IMR-90 (cell line): ENCODE data around the gene C12orf57. TPM values are rescaled to one million over a fixed set of nuclear protein-coding genes. Genes with fewer than 3 reads are reported as not detected.

Source experiments
- ATAC-seq: fragments of 200-7000 bp; cut with Tn5 transposase; 2 replicates; pipeline ENCODE4 v1.9.1; 2020; ENCODE audit warnings: low read depth, mild to moderate bottlenecking, moderate library complexity
- BruUV-seq: library from RNA; stranded (reverse); fragments of 400-500 nt; replicated peaks from 2 replicates; lab custom pipeline; 2021; lab: Mats Ljungman, UMichigan
- CTCF ChIA-PET: fragments of 300-600 bp; formaldehyde crosslinking; extraction: SDS; loops from one replicate; lab custom pipeline; 2021; ENCODE audit warnings: antibody characterized with exemption; lab: Yijun Ruan, JAX
- POLR2A ChIA-PET: fragments of 300-600 bp; sonication (Branson Sonifier 250); formaldehyde crosslinking; loops from one replicate; lab custom pipeline; 2022; ENCODE audit warnings: antibody characterized with exemption; ENCODE audit not compliant: unreplicated experiment; lab: Charles Lee
- DNase-seq: peaks from one replicate; pipeline ENCODE4 v3.0.0; 2013
- H2AFZ ChIP-seq: replicated peaks from 2 replicates; pipeline ENCODE3; 2013; ENCODE audit warnings: low read length, mild to moderate bottlenecking; ENCODE audit not compliant: poor library complexity
- H2AK5ac ChIP-seq: 2 replicates; pipeline ENCODE4 v1.6.1; 2013; ENCODE audit warnings: low read depth, low read length, inconsistent platforms
- H2AK9ac ChIP-seq: replicated peaks from 2 replicates; pipeline ENCODE3; 2013; ENCODE audit warnings: mild to moderate bottlenecking, low read depth, low read length, moderate library complexity; ENCODE audit not compliant: poor library complexity
- H2BK120ac ChIP-seq: 2 replicates; pipeline ENCODE4 v1.6.1; 2013; ENCODE audit warnings: low read depth, low read length, inconsistent platforms
- H2BK15ac ChIP-seq: 3 replicates; pipeline ENCODE4 v1.6.1; 2013; ENCODE audit warnings: low read depth, low read length, inconsistent platforms
- H2BK20ac ChIP-seq: 2 replicates; pipeline ENCODE4 v1.6.1; 2013; ENCODE audit warnings: low read depth, mild to moderate bottlenecking, inconsistent platforms, low read length, moderate library complexity
- H2BK5ac ChIP-seq: 2 replicates; pipeline ENCODE4 v1.6.1; 2013; ENCODE audit warnings: mild to moderate bottlenecking, low read depth, low read length, inconsistent platforms; ENCODE audit not compliant: poor library complexity, severe bottlenecking
- H3K14ac ChIP-seq: replicated peaks from 2 replicates; pipeline ENCODE4 v1.6.1; 2013; ENCODE audit warnings: low read depth, low read length, inconsistent platforms
- H3K18ac ChIP-seq: 2 replicates; pipeline ENCODE4 v1.6.1; 2013; ENCODE audit warnings: low read depth, low read length, control low read depth
- H3K23ac ChIP-seq: 2 replicates; pipeline ENCODE4 v1.6.1; 2013; ENCODE audit warnings: low read depth, low read length, inconsistent platforms
- H3K27ac ChIP-seq: 2 replicates; pipeline ENCODE4 v1.5.1; 2013; ENCODE audit warnings: mild to moderate bottlenecking, control low read depth, low read length; ENCODE audit not compliant: insufficient read depth
- H3K27me3 ChIP-seq: 2 replicates; pipeline ENCODE4 v1.6.1; 2013; ENCODE audit warnings: low read length; ENCODE audit not compliant: control insufficient read depth, insufficient read depth
- H3K36me3 ChIP-seq: 2 replicates; pipeline ENCODE4 v1.6.1; 2013; ENCODE audit warnings: low read length, mixed read lengths; ENCODE audit not compliant: control insufficient read depth, insufficient read depth
- H3K4ac ChIP-seq: 2 replicates; pipeline ENCODE4 v1.6.1; 2013; ENCODE audit warnings: low read depth, low read length, inconsistent platforms
- H3K4me1 ChIP-seq: 2 replicates; pipeline ENCODE4 v1.6.1; 2013; ENCODE audit warnings: low read length, mixed read lengths; ENCODE audit not compliant: control insufficient read depth, insufficient read depth
- H3K4me2 ChIP-seq: 2 replicates; pipeline ENCODE4 v1.6.1; 2013; ENCODE audit warnings: low read depth, mild to moderate bottlenecking, control low read depth, low read length, moderate library complexity
- H3K4me3 ChIP-seq: 2 replicates; pipeline ENCODE4 v1.5.1; 2013; ENCODE audit warnings: low read depth, mild to moderate bottlenecking, control low read depth, low read length, moderate library complexity; ENCODE audit not compliant: insufficient read depth
- H3K56ac ChIP-seq: 2 replicates; pipeline ENCODE4 v1.6.1; 2013; ENCODE audit warnings: low read length, inconsistent platforms; ENCODE audit not compliant: insufficient read depth; ENCODE audit errors: extremely low read depth
- H3K79me1 ChIP-seq, 2 experiments: 2 replicates each; pipeline ENCODE4 v1.6.1; 2013; ENCODE audit warnings: low read length in 2 of 2, inconsistent platforms in 1 of 2, low read depth in 1 of 2
- H3K9ac ChIP-seq: 2 replicates; pipeline ENCODE4 v1.6.1; 2013; ENCODE audit warnings: low read depth, low read length, control low read depth
- H3K9me1 ChIP-seq: 2 replicates; pipeline ENCODE4 v1.6.1; 2013; ENCODE audit warnings: low read length, inconsistent platforms; ENCODE audit not compliant: insufficient read depth
- H3K9me3 ChIP-seq: 2 replicates; pipeline ENCODE4 v1.6.1; 2013; ENCODE audit warnings: low read length; ENCODE audit not compliant: control insufficient read depth, insufficient read depth
- H4K20me1 ChIP-seq: 2 replicates; pipeline ENCODE4 v1.6.1; 2013; ENCODE audit warnings: low read length, inconsistent platforms; ENCODE audit not compliant: insufficient read depth
- H4K5ac ChIP-seq: 2 replicates; pipeline ENCODE4 v1.6.1; 2013; ENCODE audit warnings: mild to moderate bottlenecking, low read depth, low read length, control low read depth
- H4K8ac ChIP-seq, 2 experiments: 2 replicates each; pipeline ENCODE4 v1.6.1; 2013; ENCODE audit warnings: low read depth in 2 of 2, low read length in 2 of 2, control low read depth in 1 of 2, inconsistent platforms in 1 of 2
- H4K91ac ChIP-seq: 2 replicates; pipeline ENCODE4 v1.6.1; 2013; ENCODE audit warnings: low read depth, low read length, inconsistent platforms; ENCODE audit not compliant: insufficient read depth
- BHLHE40 ChIP-seq: fragments of 150-350 bp; IDR thresholded peaks from 2 replicates; pipeline ENCODE4 v1.6.1; 2016; ENCODE audit warnings: mild to moderate bottlenecking, low read depth, low read length
- CEBPB ChIP-seq: IDR thresholded peaks from 2 replicates; pipeline ENCODE4 v1.6.1; 2012; ENCODE audit warnings: low read depth, low read length, improper control_type of control experiment
- CHD1 ChIP-seq: IDR thresholded peaks from 2 replicates; pipeline ENCODE4 v1.6.1; 2012; ENCODE audit warnings: low read depth, low read length, improper control_type of control experiment
- CTCF ChIP-seq: conservative IDR thresholded peaks from 2 replicates; pipeline ENCODE4 v1.5.1; 2012; ENCODE audit warnings: mild to moderate bottlenecking, low read depth, low read length, improper control_type of control experiment
- ELK1 ChIP-seq: fragments of 150-350 bp; IDR thresholded peaks from 2 replicates; pipeline ENCODE4 v1.6.1; 2016; ENCODE audit warnings: low read depth, mild to moderate bottlenecking, low read length, moderate library complexity, borderline replicate concordance
- FOS ChIP-seq: fragments of 150-350 bp; IDR thresholded peaks from 2 replicates; pipeline ENCODE4 v1.6.1; 2016; ENCODE audit warnings: low read depth, low read length
- MAFK ChIP-seq: IDR thresholded peaks from 2 replicates; pipeline ENCODE4 v1.6.1; 2012; ENCODE audit warnings: low read depth, low read length, improper control_type of control experiment
- MAZ ChIP-seq: IDR thresholded peaks from 2 replicates; pipeline ENCODE4 v1.6.1; 2012; ENCODE audit warnings: low read depth, mild to moderate bottlenecking, low read length, improper control_type of control experiment, moderate library complexity, borderline replicate concordance
- MXI1 ChIP-seq: IDR thresholded peaks from 2 replicates; pipeline ENCODE4 v1.6.1; 2012; ENCODE audit warnings: low read depth, mild to moderate bottlenecking, low read length, moderate library complexity, borderline replicate concordance
- NFE2L2 ChIP-seq: fragments of 150-350 bp; IDR thresholded peaks from 2 replicates; pipeline ENCODE4 v1.6.1; 2016; ENCODE audit warnings: low read depth, mild to moderate bottlenecking, low read length
- POLR2A ChIP-seq: IDR thresholded peaks from 2 replicates; pipeline ENCODE4 v1.6.1; 2012; ENCODE audit warnings: mild to moderate bottlenecking, low read depth, low read length
- RAD21 ChIP-seq: IDR thresholded peaks from 2 replicates; pipeline ENCODE4 v1.6.1; 2012; ENCODE audit warnings: low read length, improper control_type of control experiment
- RCOR1 ChIP-seq: IDR thresholded peaks from 2 replicates; pipeline ENCODE4 v1.6.1; 2012; ENCODE audit warnings: mild to moderate bottlenecking, low read length, improper control_type of control experiment; ENCODE audit not compliant: insufficient replicate concordance
- RFX5 ChIP-seq: IDR thresholded peaks from 2 replicates; pipeline ENCODE4 v1.8.0; 2012; ENCODE audit warnings: low read depth, mild to moderate bottlenecking, low read length, moderate library complexity
- SMC3 ChIP-seq: fragments of 150-350 bp; IDR thresholded peaks from 2 replicates; pipeline ENCODE4 v1.6.1; 2016; ENCODE audit warnings: low read depth, mild to moderate bottlenecking, antibody characterized with exemption, low read length, moderate library complexity
- USF2 ChIP-seq: fragments of 150-350 bp; IDR thresholded peaks from 2 replicates; pipeline ENCODE4 v1.6.1; 2017; ENCODE audit warnings: mild to moderate bottlenecking, antibody characterized with exemption, low read length, low read depth
- WGBS, 2 experiments: methylation state at CpG; one replicate each; pipeline versions ENCODE4 v1.1.5 to v1.1.7; 2013; ENCODE audit warnings: missing lambda C conversion rate in 2 of 2; ENCODE audit not compliant: insufficient read length in 1 of 2; ENCODE audit errors: extremely low coverage in 2 of 2; 5-methylcytosine and 5-hydroxymethylcytosine counted together
- dilution Hi-C: fragments of 300-500 bp; cut with HindIII; formaldehyde crosslinking; loops from one replicate; pipeline ENCODE4 v1.14.3; 2018; ENCODE audit warnings: low sequenced_read_pairs; ENCODE audit not compliant: unreplicated experiment
- in situ Hi-C: fragments of 300-500 bp; cut with MboI; formaldehyde crosslinking; loops from 3 replicates; pipeline ENCODE4 v1.14.3; 2019; ENCODE audit warnings: low sequenced_read_pairs, inconsistent platforms, mixed read lengths
- intact Hi-C: fragments of 100-400 bp; cut with micrococcal nuclease; formaldehyde crosslinking; loops from 2 replicates; pipeline ENCODE4 v1.10.0; 2022
- polyA plus RNA-seq, 3 experiments: library from polyadenylated mRNA; depleted of rRNA; stranded (reverse); fragments of >200 nt; gene quantifications; 2 replicates each; pipeline ENCODE4 v1.2.3, GENCODE V29; 2012; ENCODE audit warnings: low replicate concordance in 1 of 3
- total RNA-seq: library from RNA; depleted of rRNA; stranded (reverse); fragments of >200 nt; gene quantifications from 2 replicates; pipeline ENCODE4 v1.2.3, GENCODE V29; 2012

Gene C12orf57
- total and polyA plus RNA-seq, 2 of the 4 experiments (the other 2 are of a cell fraction): 238 to 530 TPM

GRCh38 chr12:6894321-6894720 is 49.5 kb upstream of the C12orf57 start:
- dilution Hi-C loops: no loop called here
- no TSS peak for BruUV-seq
- no CpG with 5 or more reads among the region's 3 CpGs for WGBS, 2 experiments

More at GRCh38 chr12:6894321-6894720, 49.5 kb upstream of the C12orf57 start:
- Histone ChIP-seq H4K5ac (no peak overlapping the region), H4K20me1 (no peaks in the 10 kb centered on the region), H2BK15ac (no peak overlapping the region), H3K4ac (no peak overlapping the region), H2BK20ac (no peak overlapping the region), H3K4me3 (no peak overlapping the region), H3K23ac (no peak overlapping the region), H2AK9ac (no peak overlapping the region), H3K4me2 (no peak overlapping the region), H3K27me3 (no peaks in the 10 kb centered on the region), H3K9me1 (0 out of 2 replicates have a peak, but pooled peaks cover 4% of the 10 kb centered on the region), H2BK5ac (no peak overlapping the region), H4K8ac (no peak overlapping the region), H2BK120ac (no peak overlapping the region), H3K27ac (no peak overlapping the region), H3K4me1 (peaks cover 5% of the 10 kb centered on the region), H2AFZ (no peak overlapping the region), H3K9me3 (no peaks in the 10 kb centered on the region), H3K56ac (no peak overlapping the region), H3K14ac (no peak overlapping the region; the same call in 1 of the 2 replicates), H3K36me3 (no peaks in the 10 kb centered on the region), H3K9ac (no peak overlapping the region), H2AK5ac (no peak overlapping the region), H3K18ac (no peak overlapping the region), H3K79me1 (peaks cover 0 to 20% of the 10 kb centered on the region in 2 experiments; a peak in 2 of 4 replicates), H4K91ac (no peak overlapping the region)
- TF ChIP-seq CHD1: no peak
- no peak for TF ChIP-seq RFX5
- no peak for TF ChIP-seq USF2
- TF ChIP-seq POLR2A: no peak
- no peak for TF ChIP-seq MAZ
- no peak for TF ChIP-seq FOS
- TF ChIP-seq RAD21: no peak
- TF ChIP-seq CEBPB: no peak
- no peak for TF ChIP-seq MAFK
- TF ChIP-seq SMC3: no peak
- no peak for TF ChIP-seq ELK1
- no peak for TF ChIP-seq NFE2L2
- no peak for TF ChIP-seq BHLHE40
- TF ChIP-seq RCOR1: no peak
- TF ChIP-seq MXI1: no peak
- no peak for TF ChIP-seq CTCF
- in situ Hi-C loops: no loop called here
- POLR2A ChIA-PET: no interaction called here
- CTCF ChIA-PET: interaction anchor here (0.7 kb wide), 1 partner anchor 22 kb away, joined by 3 read pairs; the partner anchor contains the start of gene SPSB2
- intact Hi-C loops: no loop called here
- ATAC-seq (no peak), DNase-seq (no peak)
